Endothelial cell of umbilical vein (primary cell): ENCODE data around the gene RPL15.

Source experiments
- CTCF ChIP-seq, 2 donors: IDR thresholded peaks; 1 replicate in 1 of 2; 2 replicates in 1 of 2; pipeline ENCODE4 v1.5.1; 2011; ENCODE audit warnings: low read length in 2 of 2, mild to moderate bottlenecking in 2 of 2, moderate library complexity in 2 of 2, control low read depth in 1 of 2, inconsistent platforms in 1 of 2, low read depth in 1 of 2; ENCODE audit not compliant: insufficient read depth in 1 of 2; ENCODE audit errors: extremely low read depth in 1 of 2
- EZH2 ChIP-seq: IDR thresholded peaks from 2 replicates; pipeline ENCODE4 v1.6.1; 2012; ENCODE audit warnings: borderline replicate concordance, low read depth, mild to moderate bottlenecking, moderate library complexity, low read length, inconsistent platforms; ENCODE audit not compliant: severe bottlenecking
- FOS ChIP-seq: IDR thresholded peaks from 2 replicates; pipeline ENCODE4 v1.6.1; 2011; ENCODE audit warnings: mild to moderate bottlenecking, low read length, moderate library complexity, borderline replicate concordance; ENCODE audit not compliant: insufficient read depth
- POLR2AphosphoS5 ChIP-seq: IDR thresholded peaks from 2 replicates; pipeline ENCODE4 v1.6.1; 2012; ENCODE audit warnings: low read depth, mild to moderate bottlenecking, control low read depth, low read length, moderate library complexity; ENCODE audit not compliant: insufficient read depth

GRCh38 chr3:23938688-23939087, 21.8 kb downstream of the RPL15 start:
- TF ChIP-seq CTCF (IDR thresholded peaks at IDR 0.05; ENCODE audit: extremely low read depth in 1 of 2, insufficient read depth in 1 of 2, low read depth in 1 of 2, low read length in 2 of 2) (no peak), FOS (no peak), POLR2AphosphoS5 (no peak), EZH2 (no peak)
